Activated T-helper 1 cell treated with anti-CD3 and anti-CD28 coated beads, Interleukin-12 subunit alpha, Interleukin-12 subunit beta, Interleukin-2, Interleukin-4 antibody, amounts not matched to agents 30 ng/mL and 10 ng/mL and 1 ng/mL, durations not matched to agents 14 hours and 24 hours and 36 hours (primary cell): ENCODE results near the gene RALBP1. TPM values are rescaled to one million over a fixed set of nuclear protein-coding genes. Genes with fewer than 3 reads are reported as not detected.
"Not testable (repeated sequence)": the region's sequence is repeated elsewhere in the genome, so short reads cannot be mapped to it uniquely, and the experiment has no call there.

Experiments
- DNase-seq: peaks from one replicate; pipeline ENCODE4 v3.0.0; 2021; ENCODE audit warnings: low spot score
- H3K27ac Mint-ChIP-seq: one replicate; pipeline ENCODE4 v1.8.0; 2021; ENCODE audit warnings: mild to moderate bottlenecking, mixed read lengths
- H3K27me3 Mint-ChIP-seq: one replicate; pipeline ENCODE4 v1.8.0; 2022; ENCODE audit warnings: mild to moderate bottlenecking, moderate library complexity, mixed read lengths; ENCODE audit not compliant: insufficient read depth
- H3K36me3 Mint-ChIP-seq: one replicate; pipeline ENCODE4 v1.8.0; 2021; ENCODE audit warnings: low read depth, mixed read lengths
- H3K4me1 Mint-ChIP-seq: one replicate; pipeline ENCODE4 v1.8.0; 2021; ENCODE audit warnings: low read depth, mixed read lengths
- H3K4me3 Mint-ChIP-seq: one replicate; pipeline ENCODE4 v1.8.0; 2021; ENCODE audit warnings: mild to moderate bottlenecking, moderate library complexity, mixed read lengths
- H3K9me3 Mint-ChIP-seq: one replicate; pipeline ENCODE4 v1.8.0; 2021; ENCODE audit warnings: mixed read lengths
- intact Hi-C: fragments of 100-400 bp; cut with micrococcal nuclease; formaldehyde crosslinking; loops from one replicate; pipeline ENCODE4 v1.15.1; 2024
- total RNA-seq: library from RNA; stranded (reverse); gene quantifications from 2 replicates; pipeline ENCODE4 v1.2.3, GENCODE V29; 2022

The RALBP1 gene
- total RNA-seq, 1 donor from 2014 or later = 42.4 TPM

GRCh38 chr18:9469685-9470084, 5.6 kb upstream of the RALBP1 start:
- intact Hi-C loops = loop anchor here (10.0 kb wide), 2 partner anchors 1055 to 1515 kb away; partner anchors contain the start of gene NAPG

GRCh38 chr18:9474108-9474982, 968 bp upstream of the RALBP1 start:
- Mint-ChIP-seq H3K4me3 (peak overlapping the region; percentile 89), H3K27me3 (peaks cover 10% of the 10 kb centered on the region), H3K9me3 (peaks cover 8% of the 10 kb centered on the region), H3K4me1 (peaks cover 34% of the 10 kb centered on the region), H3K36me3 (peaks cover 11% of the 10 kb centered on the region), H3K27ac (peak overlapping the region; percentile 95)
- intact Hi-C loops = loop anchor here (2.0 to 10.0 kb wide), 4 partner anchors 138 to 1520 kb away; partner anchors contain the start of gene NAPG
- no peak for DNase-seq

More at GRCh38 chr18:9469685-9470084, 5.6 kb upstream of the RALBP1 start:
- Mint-ChIP-seq H3K27ac (no peak overlapping the region), H3K27me3 (peaks cover 18% of the 10 kb centered on the region), H3K4me1 (peaks cover 17% of the 10 kb centered on the region), H3K9me3 (peaks cover 39% of the 10 kb centered on the region), H3K4me3 (no peak overlapping the region), H3K36me3 (peaks cover 3% of the 10 kb centered on the region)
- no peak for DNase-seq

- Mint-ChIP-seq H3K9me3 (no peaks in the 10 kb centered on the region), H3K4me1 (peaks cover 30% of the 10 kb centered on the region), H3K27ac (peak overlapping the region; percentile 83), H3K36me3 (peaks cover 18% of the 10 kb centered on the region), H3K4me3 (peak overlapping the region; percentile 89), H3K27me3 (peaks cover 4% of the 10 kb centered on the region)
- intact Hi-C loops = loop anchor here (1.0 to 10.0 kb wide), 11 partner anchors 40 to 1521 kb away; partner anchors contain the start of genes ANKRD12, MTCL1, NAPG and RAB12
- DNase-seq = peak; percentile 55
Measured at GRCh38 chr18:9475643-9476591, 604 bp downstream of the RALBP1 start.

- not testable (repeated sequence) for DNase-seq, H3K27me3 Mint-ChIP-seq, H3K9me3 Mint-ChIP-seq, H3K27ac Mint-ChIP-seq
- Mint-ChIP-seq H3K4me1 (peaks cover 30% of the 10 kb centered on the region), H3K36me3 (peaks cover 19% of the 10 kb centered on the region), H3K4me3 (peak overlapping the region; percentile 53)
- intact Hi-C loops = loop anchor here (10.0 kb wide), 2 partner anchors 1048 to 1522 kb away; partner anchors contain the start of gene NAPG
Measured at GRCh38 chr18:9476949-9477348, 1.6 kb downstream of the RALBP1 start.

GRCh38 chr18:9477509-9477908, 2.2 kb downstream of the RALBP1 start:
- Mint-ChIP-seq H3K27me3 (no peaks in the 10 kb centered on the region), H3K4me1 (peaks cover 30% of the 10 kb centered on the region), H3K4me3 (peak overlapping the region; percentile 53), H3K27ac (no peak overlapping the region), H3K9me3 (no peaks in the 10 kb centered on the region), H3K36me3 (peaks cover 22% of the 10 kb centered on the region)
- DNase-seq = no peak
- intact Hi-C loops = loop anchor here (10.0 kb wide), 2 partner anchors 1047 to 1523 kb away; partner anchors contain the start of gene NAPG

GRCh38 chr18:9478545-9478944, 3.2 kb downstream of the RALBP1 start:
- Mint-ChIP-seq H3K27ac (no peak overlapping the region), H3K27me3 (no peaks in the 10 kb centered on the region), H3K36me3 (peaks cover 21% of the 10 kb centered on the region), H3K4me3 (no peak overlapping the region), H3K9me3 (no peaks in the 10 kb centered on the region), H3K4me1 (peaks cover 34% of the 10 kb centered on the region)
- intact Hi-C loops = loop anchor here (10.0 kb wide), 2 partner anchors 1046 to 1524 kb away; partner anchors contain the start of gene NAPG
- no peak for DNase-seq

GRCh38 chr18:9482790-9483189, 7.5 kb downstream of the RALBP1 start:
- Mint-ChIP-seq H3K4me1 (peaks cover 7% of the 10 kb centered on the region), H3K9me3 (no peaks in the 10 kb centered on the region), H3K27ac (no peak overlapping the region), H3K36me3 (peaks cover 13% of the 10 kb centered on the region), H3K27me3 (no peaks in the 10 kb centered on the region), H3K4me3 (no peak overlapping the region)
- DNase-seq = no peak
- intact Hi-C loops = no loop called here

- no peaks in the 10 kb centered on the region for H3K9me3 Mint-ChIP-seq
- intact Hi-C loops = no loop called here
- H3K27ac Mint-ChIP-seq = no peak overlapping the region
- no peak for DNase-seq
- peaks cover 13% of the 10 kb centered on the region for H3K36me3 Mint-ChIP-seq
- no peaks in the 10 kb centered on the region for H3K27me3 Mint-ChIP-seq
- H3K4me3 Mint-ChIP-seq = no peak overlapping the region
- peaks cover 6% of the 10 kb centered on the region for H3K4me1 Mint-ChIP-seq
Measured at GRCh38 chr18:9483526-9483925, 8.2 kb downstream of the RALBP1 start.

GRCh38 chr18:9484856-9485255, 9.5 kb downstream of the RALBP1 start:
- H3K9me3 Mint-ChIP-seq, intact Hi-C loops, H3K27ac Mint-ChIP-seq, H3K36me3 Mint-ChIP-seq, DNase-seq, H3K4me1 Mint-ChIP-seq, H3K27me3 Mint-ChIP-seq, H3K4me3 Mint-ChIP-seq: not testable (repeated sequence)

GRCh38 chr18:9488538-9488937, 13.2 kb downstream of the RALBP1 start:
- Mint-ChIP-seq H3K4me1 (peaks cover 3% of the 10 kb centered on the region), H3K9me3 (peaks cover 6% of the 10 kb centered on the region), H3K27ac (no peak overlapping the region), H3K27me3 (no peaks in the 10 kb centered on the region), H3K4me3 (no peak overlapping the region), H3K36me3 (peaks cover 3% of the 10 kb centered on the region)
- intact Hi-C loops = no loop called here
- DNase-seq = no peak

GRCh38 chr18:9494778-9495331, 19.5 kb downstream of the RALBP1 start:
- peaks cover 6% of the 10 kb centered on the region for H3K9me3 Mint-ChIP-seq
- peaks cover 7% of the 10 kb centered on the region for H3K36me3 Mint-ChIP-seq
- intact Hi-C loops = no loop called here
- H3K4me3 Mint-ChIP-seq = no peak overlapping the region
- H3K27me3 Mint-ChIP-seq = no peaks in the 10 kb centered on the region
- no peak overlapping the region for H3K27ac Mint-ChIP-seq
- peaks cover 24% of the 10 kb centered on the region for H3K4me1 Mint-ChIP-seq
- DNase-seq = no peak

GRCh38 chr18:9495465-9495864, 20.2 kb downstream of the RALBP1 start:
- H3K27me3 Mint-ChIP-seq = no peaks in the 10 kb centered on the region
- peaks cover 7% of the 10 kb centered on the region for H3K36me3 Mint-ChIP-seq

More at GRCh38 chr18:9495465-9495864, 20.2 kb downstream of the RALBP1 start:
- H3K27ac Mint-ChIP-seq = peak overlapping the region; percentile 6
- H3K4me3 Mint-ChIP-seq = no peak overlapping the region
- DNase-seq = no peak
- H3K4me1 Mint-ChIP-seq = peaks cover 24% of the 10 kb centered on the region
- intact Hi-C loops = no loop called here
- H3K9me3 Mint-ChIP-seq = peaks cover 6% of the 10 kb centered on the region
